Gastrocnemius medialis (tissue), 4 donors: ENCODE data around the gene PAEP. TPM values are rescaled to one million over a fixed set of nuclear protein-coding genes. Genes with fewer than 3 reads are reported as not detected.

Experiments
- ATAC-seq, 2 donors: fragments of 150-250 bp; one replicate each; pipeline ENCODE4 v1.9.1; 2016
- DNase-seq, 2 donors: peaks; one replicate each; pipeline ENCODE4 v3.0.0-alpha.2; 2019
- H3K27ac ChIP-seq, 4 donors: fragments of 200-600 bp; sonication (generic); 1 replicate in 1 of 4; 2 replicates in 3 of 4; pipeline ENCODE4 v1.5.1; 2016 to 2018; ENCODE audit warnings: mild to moderate bottlenecking in 2 of 4, moderate library complexity in 1 of 4
- H3K27me3 ChIP-seq, 3 donors: fragments of 200-600 bp; sonication (generic) in 2 of 3; 1 replicate in 1 of 3; 2 replicates in 2 of 3; pipeline versions ENCODE4 v1.5.1 to v1.6.0; 2016 to 2019; ENCODE audit warnings: mild to moderate bottlenecking in 1 of 3, moderate library complexity in 1 of 3
- H3K36me3 ChIP-seq, 2 donors: fragments of 200-600 bp; sonication (generic) in 1 of 2; one replicate each; pipeline ENCODE4 v1.5.1; 2017 to 2018
- H3K4me1 ChIP-seq, 2 donors: fragments of 200-600 bp; sonication (generic) in 1 of 2; one replicate each; pipeline ENCODE4 v1.5.1; 2016 to 2017; ENCODE audit warnings: mild to moderate bottlenecking in 2 of 2
- H3K4me3 ChIP-seq, 4 donors: fragments of 200-600 bp; sonication (generic) in 3 of 4; 1 replicate in 1 of 4; 2 replicates in 3 of 4; pipeline ENCODE4 v1.5.1; 2016 to 2019; ENCODE audit warnings: mild to moderate bottlenecking in 2 of 4
- H3K9me3 ChIP-seq, 3 donors: fragments of 200-600 bp; sonication (generic) in 2 of 3; 1 replicate in 1 of 3; 2 replicates in 2 of 3; pipeline ENCODE4 v1.5.1; 2016 to 2019
- CTCF ChIP-seq, 5 experiments: fragments of 450-650 bp in 3 of 5; fragments of 200-600 bp in 2 of 5; sonication (generic) in 2 of 5; IDR thresholded peaks in 4 of 5; conservative IDR thresholded peaks in 1 of 5; 1 replicate in 4 of 5; 2 replicates in 1 of 5; pipeline ENCODE4 v1.5.1; 2016 to 2019; ENCODE audit warnings: antibody characterized with exemption in 5 of 5, mild to moderate bottlenecking in 3 of 5, moderate library complexity in 3 of 5
- POLR2A ChIP-seq, 2 donors: fragments of 450-650 bp; IDR thresholded peaks; one replicate each; pipeline ENCODE4 v1.6.1; 2017; ENCODE audit warnings: antibody characterized with exemption in 2 of 2, mild to moderate bottlenecking in 2 of 2, moderate library complexity in 2 of 2
- in situ Hi-C, 4 donors: fragments of 200-750 bp; cut with MboI; loops; one replicate each; pipeline versions ENCODE4 v1.15.0 to v1.8.0; 2017; ENCODE audit warnings: low sequenced_read_pairs in 4 of 4
- intact Hi-C: fragments of 100-400 bp; cut with DNase I; formaldehyde crosslinking; loops from one replicate; pipeline ENCODE4 v1.15.1; 2023; ENCODE audit warnings: low total_unique reads
- total RNA-seq, 4 donors: library from RNA; depleted of rRNA; stranded (reverse); fragments of >200 nt; gene quantifications; one replicate each; pipeline versions ENCODE4 v1.1.0 to v1.2.3, GENCODE V29; 2016

PAEP gene
- total RNA-seq, 4 donors from 2014 or later, result not detected

- DNase-seq, result no peak
- TF ChIP-seq CTCF (IDR thresholded peaks at IDR 0.05 in 4 of 5, conservative IDR thresholded peaks at IDR 0.05 in 1 of 5), result no peak
- no peak for TF ChIP-seq POLR2A (IDR thresholded peaks at IDR 0.05)
- Histone ChIP-seq H3K27ac (no peak overlapping the region), H3K9me3 (no peaks in the 10 kb centered on the region), H3K27me3 (no peaks in the 10 kb centered on the region), H3K36me3 (no peaks in the 10 kb centered on the region), H3K4me3 (no peak overlapping the region), H3K4me1 (no peaks in the 10 kb centered on the region)
- in situ Hi-C loops, result no loop called here
- no peak for ATAC-seq
- intact Hi-C loops, result no loop called here
These were observed 8.8 kb upstream of the PAEP start for GRCh38 chr9:135552698-135553171.

GRCh38 chr9:135554718-135555117 lies 6.8 kb upstream of the PAEP start:
- in situ Hi-C loops (no loop called here), intact Hi-C loops (no loop called here)
- Histone ChIP-seq H3K27me3 (no peaks in the 10 kb centered on the region), H3K9me3 (no peaks in the 10 kb centered on the region), H3K4me3 (no peak overlapping the region), H3K27ac (no peak overlapping the region), H3K4me1 (no peaks in the 10 kb centered on the region), H3K36me3 (no peaks in the 10 kb centered on the region)
- no peak for TF ChIP-seq POLR2A (IDR thresholded peaks at IDR 0.05)
- TF ChIP-seq CTCF (IDR thresholded peaks at IDR 0.05 in 4 of 5, conservative IDR thresholded peaks at IDR 0.05 in 1 of 5), result no peak
- ATAC-seq (no peak), DNase-seq (no peak)

DNA sequence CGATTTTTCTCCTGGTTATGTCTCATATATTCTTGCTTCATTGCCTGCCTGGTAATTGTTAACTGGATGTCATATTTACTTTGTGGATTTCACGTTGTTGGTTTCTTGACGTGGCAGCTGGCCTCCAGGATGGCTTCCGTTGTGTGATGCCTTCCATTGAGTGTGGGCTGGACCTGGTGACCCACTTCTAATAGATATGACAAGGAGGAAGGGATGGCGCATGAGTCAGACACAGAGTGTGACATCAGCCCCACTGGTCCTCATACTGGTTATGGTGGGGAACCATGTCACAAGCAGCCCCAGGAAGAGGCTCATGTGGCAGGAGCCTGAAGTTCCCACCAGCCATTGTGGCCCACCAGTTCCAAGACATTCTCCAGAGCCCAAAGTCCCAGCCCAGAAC lies 6.4 kb upstream of the PAEP start:
- no peaks in the 10 kb centered on the region for H3K27me3 ChIP-seq
- H3K9me3 ChIP-seq, result no peaks in the 10 kb centered on the region
- DNase-seq (no peak), ATAC-seq (no peak)
- H3K4me1 ChIP-seq, result no peaks in the 10 kb centered on the region
- H3K4me3 ChIP-seq, result no peak overlapping the region
- in situ Hi-C loops, result no loop called here
- H3K36me3 ChIP-seq, result no peaks in the 10 kb centered on the region
- H3K27ac ChIP-seq, result no peak overlapping the region
- intact Hi-C loops, result no loop called here
- no peak for TF ChIP-seq POLR2A (IDR thresholded peaks at IDR 0.05)

- intact Hi-C loops, result no loop called here
- H3K36me3 ChIP-seq, result no peaks in the 10 kb centered on the region
- H3K27ac ChIP-seq, result no peak overlapping the region
- DNase-seq (no peak), ATAC-seq (no peak)
- no peaks in the 10 kb centered on the region for H3K27me3 ChIP-seq
- no peaks in the 10 kb centered on the region for H3K9me3 ChIP-seq
- no peaks in the 10 kb centered on the region for H3K4me1 ChIP-seq
- in situ Hi-C loops, result no loop called here
- no peak for TF ChIP-seq POLR2A (IDR thresholded peaks at IDR 0.05)
- TF ChIP-seq CTCF (IDR thresholded peaks at IDR 0.05 in 4 of 5, conservative IDR thresholded peaks at IDR 0.05 in 1 of 5), result no peak
- H3K4me3 ChIP-seq, result no peak overlapping the region
These were observed 5.6 kb upstream of the PAEP start for GRCh38 chr9:135555910-135556309.

DNA sequence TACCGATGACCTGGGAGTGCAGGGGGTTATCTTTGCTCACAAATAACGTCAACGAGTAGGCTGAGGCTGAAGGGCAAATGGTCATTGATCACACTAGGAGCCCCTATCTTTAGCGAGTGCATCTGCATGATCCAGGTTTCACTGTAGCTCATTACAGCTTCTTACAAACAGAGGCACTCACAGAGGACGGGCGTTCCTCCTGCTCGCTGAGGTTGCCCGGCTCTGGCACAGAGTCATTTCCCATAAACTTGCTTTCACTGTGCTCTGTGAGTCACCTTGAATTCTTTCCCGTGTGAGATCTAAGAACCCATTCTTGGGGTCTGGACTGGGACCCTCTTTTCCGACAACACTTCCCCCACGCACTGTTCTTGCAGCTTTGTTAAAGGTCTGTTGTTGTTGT lies 1.9 kb upstream of the PAEP start:
- H3K27ac ChIP-seq, result no peak overlapping the region
- intact Hi-C loops, result no loop called here

More for the DNA sequence above, 1.9 kb upstream of the PAEP start:
- no peak for DNase-seq
- H3K4me1 ChIP-seq, result no peaks in the 10 kb centered on the region
- TF ChIP-seq POLR2A (IDR thresholded peaks at IDR 0.05) (no peak), CTCF (IDR thresholded peaks at IDR 0.05 in 4 of 5, conservative IDR thresholded peaks at IDR 0.05 in 1 of 5) (no peak)
- in situ Hi-C loops, result no loop called here
- no peaks in the 10 kb centered on the region for H3K36me3 ChIP-seq
- no peak overlapping the region for H3K4me3 ChIP-seq
- no peaks in the 10 kb centered on the region for H3K9me3 ChIP-seq
- H3K27me3 ChIP-seq, result peaks cover 0 to 3% (median 0%) of the 10 kb centered on the region in 3 donors
- no peak for ATAC-seq
